ENCODE results near the gene SMCO2. TPM values are rescaled to one million over a fixed set of nuclear protein-coding genes. Genes with fewer than 3 reads are reported as not detected.

Gene SMCO2
- total and polyA plus RNA-seq, 9 of the 15 experiments (the other 6 are each of a cell fraction or from before 2014, with no cell fraction given), result not detected

- TF ChIP-seq POLR2A (conservative IDR thresholded peaks at IDR 0.05), result no peak
- TF ChIP-seq ZBTB49 (CRISPR knock-in tag; IDR thresholded peaks at IDR 0.05; ENCODE audit: borderline replicate concordance), result no peak
- no peak for TF ChIP-seq NRF1 (conservative IDR thresholded peaks at IDR 0.05 in 1 of 2, IDR thresholded peaks at IDR 0.05 in 1 of 2)
- TF ChIP-seq TCF7 (IDR thresholded peaks at IDR 0.05; ENCODE audit: borderline replicate concordance), result no peak
- Histone ChIP-seq H3K4me2 (ENCODE audit: insufficient read depth, low read length) (no peak overlapping the region), H3K36me3 (ENCODE audit: control insufficient read depth, insufficient read depth, low read length) (no peaks in the 10 kb centered on the region), H3K9me1 (ENCODE audit: control insufficient read depth, insufficient read depth, low read length) (no peaks in the 10 kb centered on the region), H3K9me3 (replicated peaks; ENCODE audit: control insufficient read depth, insufficient read depth, low read depth, low read length) (no peaks in the 10 kb centered on the region), H3K79me2 (ENCODE audit: control insufficient read depth, insufficient read depth, low read length) (no peaks in the 10 kb centered on the region), H3K27me3 (ENCODE audit: control insufficient read depth in 2 of 2, insufficient read depth in 2 of 2, low read length in 2 of 2) (peaks cover 0 to 3% of the 10 kb centered on the region in 2 experiments; a peak in 2 of 5 replicates), H4K20me1 (replicated peaks; ENCODE audit: control insufficient read depth, insufficient read depth, low read length) (no peaks in the 10 kb centered on the region), H2AFZ (ENCODE audit: low read depth, low read length) (no peak overlapping the region), H3K27ac (ENCODE audit: extremely low read depth, low read depth, low read length) (no peak overlapping the region), H3K9ac (ENCODE audit: insufficient read depth in 1 of 2, low read depth in 2 of 2, low read length in 2 of 2) (no peak overlapping the region), H3K4me3 (no peak overlapping the region), H3K4me1 (replicated peaks in 1 of 2; ENCODE audit: control insufficient read depth in 2 of 2, insufficient read depth in 2 of 2, low read length in 2 of 2) (no peaks in the 10 kb centered on the region; a peak in 1 of 5 replicates)
- ATAC-seq (no peak), DNase-seq (ENCODE audit: extremely low read depth in 1 of 4, low spot score in 3 of 4) (no peak), FAIRE-seq (no peak)
- ChIA-PET CTCF (ENCODE audit: low intra/inter-chr PET ratio) (no interaction called here), POLR2A (no interaction called here)
- in situ Hi-C loops (cut with MboI) (no loop called here), intact Hi-C loops (cut with micrococcal nuclease) (no loop called here)
- 2% methylated on average over 6 of the region's 6 CpGs for WGBS (ENCODE audit: insufficient coverage, low coverage, missing lambda C conversion rate)
- no TSS peak for BruUV-seq (replicated peaks)
These were observed 19.6 kb upstream of the SMCO2 start for GRCh38 chr12:27426743-27427487.

Measured in K562 (cell line).